Panc1 (cell line): ENCODE results near the gene CHST12. TPM values are rescaled to one million over a fixed set of nuclear protein-coding genes. Genes with fewer than 3 reads are reported as not detected.
A peak's percentile ranks its signal among the peaks of the same experiment; 100 is the strongest.
"Not testable (repeated sequence)": the region's sequence is repeated elsewhere in the genome, so short reads cannot be mapped to it uniquely, and the experiment has no call there.

ENCODE experiments used
- ATAC-seq: fragments of 200-7000 bp; cut with Tn5 transposase; 2 replicates; pipeline ENCODE4 v1.9.1; 2020; ENCODE audit warnings: mild to moderate bottlenecking, moderate library complexity
- BruUV-seq: library from RNA; stranded (reverse); fragments of 400-500 nt; replicated peaks from 2 replicates; lab custom pipeline; 2021; lab: Mats Ljungman, UMichigan
- CTCF ChIA-PET: fragments of 300-600 bp; sonication (Branson Sonifier 250); formaldehyde crosslinking; loops from one replicate; lab custom pipeline; 2022; ENCODE audit warnings: antibody characterized with exemption; lab: Charles Lee
- POLR2A ChIA-PET: fragments of 300-600 bp; sonication (Branson Sonifier 250); formaldehyde crosslinking; loops from one replicate; lab custom pipeline; 2022; ENCODE audit warnings: antibody characterized with exemption; lab: Charles Lee
- DNase-seq: peaks from one replicate; pipeline ENCODE4 v3.0.0-alpha.2; 2010; ENCODE audit warnings: low read depth, low spot score
- H3K27ac ChIP-seq: 2 replicates; pipeline ENCODE4 v1.5.1; 2011; ENCODE audit warnings: mild to moderate bottlenecking, low read length, inconsistent platforms
- H3K27me3 ChIP-seq: fragments of 200-500 bp; sonication (Bioruptor generic); 2 replicates; pipeline ENCODE4 v1.6.0; 2014; ENCODE audit warnings: low read length, inconsistent platforms; ENCODE audit not compliant: control insufficient read depth, insufficient read depth
- H3K36me3 ChIP-seq: fragments of 200-500 bp; sonication (Bioruptor generic); 2 replicates; pipeline ENCODE4 v1.5.1; 2014; ENCODE audit warnings: inconsistent platforms, mild to moderate bottlenecking, low read length, moderate library complexity; ENCODE audit not compliant: control insufficient read depth, insufficient read depth
- H3K4me1 ChIP-seq: 2 replicates; pipeline ENCODE4 v1.5.1; 2011; ENCODE audit warnings: inconsistent platforms, mild to moderate bottlenecking, low read length, moderate library complexity; ENCODE audit not compliant: control insufficient read depth, insufficient read depth
- H3K4me3 ChIP-seq, 2 experiments: 2 replicates each; pipeline ENCODE4 v1.5.1; 2011 to 2012; ENCODE audit warnings: low read depth in 2 of 2, low read length in 2 of 2, mild to moderate bottlenecking in 2 of 2, inconsistent platforms in 1 of 2, moderate library complexity in 1 of 2
- H3K9me3 ChIP-seq: fragments of 200-500 bp; sonication (Bioruptor generic); 2 replicates; pipeline ENCODE4 v1.5.1; 2014; ENCODE audit warnings: low read depth, mild to moderate bottlenecking, inconsistent platforms, low read length, moderate library complexity; ENCODE audit not compliant: control insufficient read depth, insufficient read depth
- POLR2AphosphoS5 ChIP-seq: IDR thresholded peaks from 2 replicates; pipeline ENCODE4 v1.6.1; 2012; ENCODE audit warnings: mild to moderate bottlenecking, low read depth, low read length, moderate library complexity
- REST ChIP-seq, 2 experiments: IDR thresholded peaks; 2 replicates each; pipeline ENCODE4 v1.6.1; 2011 to 2012; ENCODE audit warnings: low read depth in 2 of 2, control low read depth in 1 of 2, low read length in 1 of 2, mild to moderate bottlenecking in 1 of 2, moderate library complexity in 1 of 2; ENCODE audit not compliant: insufficient read depth in 1 of 2
- SIN3A ChIP-seq: IDR thresholded peaks from 2 replicates; pipeline ENCODE4 v1.6.1; 2012; ENCODE audit warnings: low read depth, mild to moderate bottlenecking, low read length, moderate library complexity, borderline replicate concordance; ENCODE audit not compliant: insufficient read depth
- TCF7L2 ChIP-seq: IDR thresholded peaks from 2 replicates; pipeline ENCODE4 v1.6.1; 2011; ENCODE audit warnings: mild to moderate bottlenecking, low read depth, low read length, inconsistent platforms
- in situ Hi-C: cut with HindIII; loops from 2 replicates; pipeline ENCODE4 v1.10.0; 2016; ENCODE audit warnings: low sequenced_read_pairs, low pct_unique_long_range_greater_than_20kb
- intact Hi-C: fragments of 100-400 bp; cut with micrococcal nuclease; formaldehyde crosslinking; loops from one replicate; pipeline ENCODE4 v1.10.0; 2022; ENCODE audit not compliant: unreplicated experiment
- total RNA-seq: library from RNA; stranded (reverse); gene quantifications from one replicate; pipeline ENCODE4 v1.2.1, GENCODE V29; 2021; ENCODE audit not compliant: unreplicated experiment
- TF ChIP-seq, protein P1 (sequence below): fragments of 450-650 bp; IDR thresholded peaks from 2 replicates; pipeline ENCODE4 v1.5.1; 2017; ENCODE audit warnings: mild to moderate bottlenecking

Gene CHST12
- total RNA-seq, 1 experiment from 2014 or later, result 48.3 TPM

GRCh38 chr7:2416650-2417049 lies 13.2 kb downstream of the CHST12 start:
- H3K27ac ChIP-seq, result no peak overlapping the region
- TF ChIP-seq SIN3A (no peak), TCF7L2 (no peak), REST (IDR thresholded peaks at IDR 0.05; ENCODE audit: insufficient read depth in 1 of 2, low read depth in 2 of 2, low read length in 1 of 2) (no peak), POLR2AphosphoS5 (no peak)
- TF ChIP-seq, protein P1, sequence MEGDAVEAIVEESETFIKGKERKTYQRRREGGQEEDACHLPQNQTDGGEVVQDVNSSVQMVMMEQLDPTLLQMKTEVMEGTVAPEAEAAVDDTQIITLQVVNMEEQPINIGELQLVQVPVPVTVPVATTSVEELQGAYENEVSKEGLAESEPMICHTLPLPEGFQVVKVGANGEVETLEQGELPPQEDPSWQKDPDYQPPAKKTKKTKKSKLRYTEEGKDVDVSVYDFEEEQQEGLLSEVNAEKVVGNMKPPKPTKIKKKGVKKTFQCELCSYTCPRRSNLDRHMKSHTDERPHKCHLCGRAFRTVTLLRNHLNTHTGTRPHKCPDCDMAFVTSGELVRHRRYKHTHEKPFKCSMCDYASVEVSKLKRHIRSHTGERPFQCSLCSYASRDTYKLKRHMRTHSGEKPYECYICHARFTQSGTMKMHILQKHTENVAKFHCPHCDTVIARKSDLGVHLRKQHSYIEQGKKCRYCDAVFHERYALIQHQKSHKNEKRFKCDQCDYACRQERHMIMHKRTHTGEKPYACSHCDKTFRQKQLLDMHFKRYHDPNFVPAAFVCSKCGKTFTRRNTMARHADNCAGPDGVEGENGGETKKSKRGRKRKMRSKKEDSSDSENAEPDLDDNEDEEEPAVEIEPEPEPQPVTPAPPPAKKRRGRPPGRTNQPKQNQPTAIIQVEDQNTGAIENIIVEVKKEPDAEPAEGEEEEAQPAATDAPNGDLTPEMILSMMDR, result no peak
- H3K27me3 ChIP-seq, result no peaks in the 10 kb centered on the region
- no peaks in the 10 kb centered on the region for H3K36me3 ChIP-seq
- H3K9me3 ChIP-seq, result no peaks in the 10 kb centered on the region
- intact Hi-C loops, result no loop called here
- H3K4me1 ChIP-seq, result peaks cover 12% of the 10 kb centered on the region
- DNase-seq (no peak), ATAC-seq (no peak)
- POLR2A ChIA-PET, result interaction anchor here (0.7 kb wide), 1 partner anchor 11 kb away, joined by 4 read pairs; no protein-coding TSS in a partner anchor
- in situ Hi-C loops, result no loop called here
- CTCF ChIA-PET, result interaction anchor here (0.6 to 0.7 kb wide), 2 partner anchors 52 to 192 kb away, joined by 5 to 8 read pairs; no protein-coding TSS in a partner anchor
- TSS peak; percentile 42 for BruUV-seq
- no peak overlapping the region for H3K4me3 ChIP-seq

- intact Hi-C loops, H3K27ac ChIP-seq, BruUV-seq, H3K27me3 ChIP-seq, in situ Hi-C loops, H3K9me3 ChIP-seq, ATAC-seq, H3K36me3 ChIP-seq, H3K4me3 ChIP-seq, DNase-seq, H3K4me1 ChIP-seq: not testable (repeated sequence)
- ChIA-PET CTCF (interaction anchor here (0.6 to 0.7 kb wide), 4 partner anchors 9 to 1373 kb away, joined by 5 to 8 read pairs (median 6); partner anchors contain the start of gene GPR146), POLR2A (interaction anchor here (0.7 kb wide), 1 partner anchor 11 kb away, joined by 4 read pairs; no protein-coding TSS in a partner anchor)
These were observed 13.8 kb downstream of the CHST12 start for GRCh38 chr7:2417178-2417577.

DNA sequence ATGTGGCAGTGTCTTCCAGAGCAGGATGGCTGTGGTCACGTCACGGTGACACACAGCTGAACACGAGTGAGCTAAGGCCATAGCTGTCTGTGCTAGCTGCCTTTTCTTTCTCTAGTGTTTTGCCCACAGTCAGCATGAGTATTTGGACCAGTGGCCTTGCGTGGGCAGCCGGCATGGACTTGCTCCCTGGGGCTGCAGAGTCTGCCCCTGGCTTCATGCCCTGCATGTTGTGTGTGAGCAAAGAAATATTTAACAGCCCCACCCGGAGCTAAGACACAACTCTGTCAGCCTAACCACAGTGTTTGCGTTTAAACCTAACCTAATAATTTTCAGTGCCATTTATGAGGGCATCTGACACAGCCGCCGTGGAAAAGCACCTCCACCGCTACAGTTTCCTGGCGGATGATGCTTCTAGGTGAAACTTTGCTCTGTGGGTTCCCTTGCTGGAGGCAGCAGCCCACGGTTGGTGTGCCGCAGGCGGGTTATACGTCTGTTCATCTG lies 14.6 kb downstream of the CHST12 start:
- Histone ChIP-seq H3K4me1 (peaks cover 3% of the 10 kb centered on the region; the same call in 1 of the 2 replicates), H3K27ac (no peak overlapping the region), H3K27me3 (no peaks in the 10 kb centered on the region), H3K4me3 (no peak overlapping the region), H3K36me3 (no peaks in the 10 kb centered on the region), H3K9me3 (no peaks in the 10 kb centered on the region)
- intact Hi-C loops, result no loop called here
- in situ Hi-C loops, result no loop called here
- TF ChIP-seq TCF7L2 (no peak), POLR2AphosphoS5 (no peak), REST (IDR thresholded peaks at IDR 0.05; ENCODE audit: insufficient read depth in 1 of 2, low read depth in 2 of 2, low read length in 1 of 2) (no peak), SIN3A (no peak)
- TF ChIP-seq, protein P1, result no peak
- ChIA-PET POLR2A (no interaction called here), CTCF (no interaction called here)
- ATAC-seq, result peak; percentile 31; the same call in 1 of the 2 replicates
- BruUV-seq, result no TSS peak
- DNase-seq, result no peak
